IPS-11a (cell line): ENCODE results near the gene TXNL4B.

ENCODE experiments used
- H3K4me3 ChIP-seq: one replicate; pipeline ENCODE4 v1.5.1; 2013; ENCODE audit warnings: low read depth, low read length, control low read depth

Gene TXNL4B

GRCh38 chr16:72042157-72042660, 51.2 kb downstream of the TXNL4B start:
- no peak overlapping the region for H3K4me3 ChIP-seq

- no peak overlapping the region for H3K4me3 ChIP-seq
Measured at GRCh38 chr16:72036098-72036497, 57.3 kb downstream of the TXNL4B start.
